SK-N-SH treated with all-trans-retinoic acid at 6 μM for 48 hours (cell line): ENCODE data around the gene VWA5B2.

Experiments
- ARNTL ChIP-seq: fragments of 450-650 bp; formaldehyde crosslinking; IDR thresholded peaks from 2 replicates; pipeline ENCODE4 v1.5.0; 2020; ENCODE audit warnings: low read depth, mild to moderate bottlenecking, moderate library complexity, borderline replicate concordance
- CSDC2 ChIP-seq: fragments of 250-450 bp; sonication (Bioruptor Pico); IDR thresholded peaks from 2 replicates; pipeline ENCODE4 v1.5.0; 2020; ENCODE audit warnings: mild to moderate bottlenecking, moderate library complexity
- ESRRG ChIP-seq: fragments of 250-450 bp; sonication (Bioruptor Pico); IDR thresholded peaks from 2 replicates; pipeline ENCODE4 v1.6.1; 2021; ENCODE audit warnings: mild to moderate bottlenecking
- SNAI2 ChIP-seq: fragments of 250-450 bp; sonication (Bioruptor Pico); IDR thresholded peaks from 2 replicates; pipeline ENCODE4 v1.5.0; 2020; ENCODE audit warnings: mild to moderate bottlenecking, moderate library complexity
- ZC3H10 ChIP-seq: fragments of 250-450 bp; sonication (Bioruptor Pico); IDR thresholded peaks from 2 replicates; pipeline ENCODE4 v1.5.1; 2021; ENCODE audit warnings: mild to moderate bottlenecking, moderate library complexity
- ZFP3 ChIP-seq: fragments of 250-450 bp; sonication (Bioruptor Pico); IDR thresholded peaks from 2 replicates; pipeline ENCODE4 v1.5.0; 2020; ENCODE audit warnings: mild to moderate bottlenecking, moderate library complexity
- ZFP30 ChIP-seq: fragments of 450-650 bp; formaldehyde crosslinking; IDR thresholded peaks from 2 replicates; pipeline ENCODE4 v1.5.0; 2022; ENCODE audit warnings: mild to moderate bottlenecking, moderate library complexity

- TF ChIP-seq ZFP3 = no peak
- TF ChIP-seq ZFP30 (CRISPR knock-in tag) = no peak
- no peak for TF ChIP-seq CSDC2 (CRISPR knock-in tag)
- TF ChIP-seq ESRRG (CRISPR knock-in tag) = no peak
- TF ChIP-seq SNAI2 (CRISPR knock-in tag) = no peak
- TF ChIP-seq ARNTL (CRISPR knock-in tag) = no peak
- TF ChIP-seq ZC3H10 (CRISPR knock-in tag) = no peak
Observed at GRCh38 chr3:184236033-184236410, 6.6 kb downstream of the VWA5B2 start.
